Measurements from ENCODE around the gene RELCH.

DNA sequence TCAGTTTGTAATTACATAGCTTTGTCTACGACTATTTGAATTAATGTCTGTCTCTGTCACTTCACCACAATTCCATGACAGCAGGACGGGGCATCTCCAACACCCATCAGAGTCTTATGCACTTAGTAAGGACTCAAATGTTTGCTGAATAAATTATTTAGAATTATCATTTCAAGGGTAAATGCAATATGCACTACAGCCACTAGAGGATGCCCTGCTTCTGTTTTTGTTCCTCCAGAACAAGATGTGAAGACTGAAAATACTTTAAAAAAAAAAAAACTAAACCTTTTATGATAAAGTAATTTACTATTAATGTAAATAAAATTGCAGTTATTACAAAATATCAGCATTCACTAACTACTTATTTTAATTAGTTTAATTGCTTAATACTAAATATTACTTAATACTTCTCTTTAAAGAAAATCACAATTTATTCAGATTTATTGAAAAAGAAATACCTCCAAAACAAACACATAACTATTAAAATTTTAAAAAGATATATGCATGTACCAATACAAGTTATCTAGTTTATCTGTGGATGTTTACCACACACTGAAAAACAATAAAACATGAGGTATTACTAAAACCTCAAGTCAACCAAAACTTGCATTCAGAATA lies 3.4 kb upstream of the RELCH start:
- TF ChIP-seq, protein P1, sequence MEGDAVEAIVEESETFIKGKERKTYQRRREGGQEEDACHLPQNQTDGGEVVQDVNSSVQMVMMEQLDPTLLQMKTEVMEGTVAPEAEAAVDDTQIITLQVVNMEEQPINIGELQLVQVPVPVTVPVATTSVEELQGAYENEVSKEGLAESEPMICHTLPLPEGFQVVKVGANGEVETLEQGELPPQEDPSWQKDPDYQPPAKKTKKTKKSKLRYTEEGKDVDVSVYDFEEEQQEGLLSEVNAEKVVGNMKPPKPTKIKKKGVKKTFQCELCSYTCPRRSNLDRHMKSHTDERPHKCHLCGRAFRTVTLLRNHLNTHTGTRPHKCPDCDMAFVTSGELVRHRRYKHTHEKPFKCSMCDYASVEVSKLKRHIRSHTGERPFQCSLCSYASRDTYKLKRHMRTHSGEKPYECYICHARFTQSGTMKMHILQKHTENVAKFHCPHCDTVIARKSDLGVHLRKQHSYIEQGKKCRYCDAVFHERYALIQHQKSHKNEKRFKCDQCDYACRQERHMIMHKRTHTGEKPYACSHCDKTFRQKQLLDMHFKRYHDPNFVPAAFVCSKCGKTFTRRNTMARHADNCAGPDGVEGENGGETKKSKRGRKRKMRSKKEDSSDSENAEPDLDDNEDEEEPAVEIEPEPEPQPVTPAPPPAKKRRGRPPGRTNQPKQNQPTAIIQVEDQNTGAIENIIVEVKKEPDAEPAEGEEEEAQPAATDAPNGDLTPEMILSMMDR (conservative IDR thresholded peaks at IDR 0.05), result peak; percentile 99
- TF ChIP-seq ZFX (IDR thresholded peaks at IDR 0.05), result no peak

All from C4-2B (cell line).